Cerebellar nuclear complex (tissue), 1 donor: Measurements from ENCODE around the gene AUTS2.

Experiments
- DNase-seq, 2 experiments: peaks; one replicate each; lab custom pipeline; 2025; lab: John Stamatoyannopoulos, UW

Gene AUTS2

GRCh38 chr7:70035955-70036354 is 437.7 kb downstream of the AUTS2 start:
- DNase-seq, result no peak

DNA sequence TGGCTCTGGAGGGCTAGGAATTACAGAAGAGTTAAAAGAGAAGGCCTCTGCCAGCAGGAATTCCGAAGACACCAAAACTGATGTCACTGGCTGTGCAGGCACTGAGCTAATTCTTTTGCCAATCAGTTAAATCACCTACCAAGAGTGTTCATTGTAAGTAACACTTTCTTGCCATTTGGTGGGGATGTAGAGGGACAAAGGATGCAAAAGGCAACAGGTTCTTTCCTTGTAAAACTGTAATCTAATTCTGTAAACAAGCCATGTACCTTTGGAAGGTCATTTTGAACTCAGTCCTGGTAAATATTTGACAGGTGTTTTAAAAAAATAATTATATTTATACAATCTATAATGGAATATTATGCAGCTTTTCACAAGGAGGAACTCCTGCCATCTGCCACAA is 438.4 kb downstream of the AUTS2 start:
- no peak for DNase-seq

DNA sequence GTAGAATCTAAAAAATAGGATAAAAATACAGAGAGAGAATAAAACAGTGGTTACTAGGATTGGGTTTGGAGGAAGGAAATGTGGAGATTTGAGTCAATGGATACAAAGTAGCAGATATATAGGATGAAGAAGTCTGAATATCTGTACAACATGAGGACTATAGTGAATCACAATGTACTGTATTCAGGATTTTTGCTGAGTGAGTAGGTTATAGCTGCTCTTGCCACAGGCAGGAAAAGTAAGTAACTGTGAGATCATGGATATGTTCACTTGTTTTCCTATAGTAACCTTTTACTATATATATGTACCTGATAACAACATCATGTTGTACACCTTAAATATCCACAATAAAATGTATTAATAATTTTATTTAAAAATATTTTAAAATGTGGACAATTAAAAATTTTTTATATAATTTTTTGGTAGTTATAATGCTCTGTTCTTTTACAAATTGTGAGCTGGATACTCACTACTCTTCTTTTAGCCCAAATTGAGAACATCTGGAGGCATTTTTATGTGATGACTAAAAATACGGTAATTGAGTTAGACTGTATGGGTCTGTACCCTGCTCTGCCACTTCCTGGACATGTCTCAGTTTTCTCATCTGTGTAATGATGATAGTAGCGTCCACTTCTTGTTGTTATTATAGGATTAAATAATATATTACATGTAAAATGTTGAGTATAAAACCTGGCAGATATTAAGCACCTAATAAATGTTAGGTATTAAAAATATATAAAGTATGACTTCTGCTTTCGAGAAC is 439.1 kb downstream of the AUTS2 start:
- DNase-seq, result no peak

- no peak for DNase-seq
These were observed 441.8 kb downstream of the AUTS2 start for GRCh38 chr7:70040051-70040450.

- no peak for DNase-seq
These were observed 442.9 kb downstream of the AUTS2 start for GRCh38 chr7:70040970-70041766.

GRCh38 chr7:70042533-70042932 is 444.3 kb downstream of the AUTS2 start:
- DNase-seq, result no peak

DNA sequence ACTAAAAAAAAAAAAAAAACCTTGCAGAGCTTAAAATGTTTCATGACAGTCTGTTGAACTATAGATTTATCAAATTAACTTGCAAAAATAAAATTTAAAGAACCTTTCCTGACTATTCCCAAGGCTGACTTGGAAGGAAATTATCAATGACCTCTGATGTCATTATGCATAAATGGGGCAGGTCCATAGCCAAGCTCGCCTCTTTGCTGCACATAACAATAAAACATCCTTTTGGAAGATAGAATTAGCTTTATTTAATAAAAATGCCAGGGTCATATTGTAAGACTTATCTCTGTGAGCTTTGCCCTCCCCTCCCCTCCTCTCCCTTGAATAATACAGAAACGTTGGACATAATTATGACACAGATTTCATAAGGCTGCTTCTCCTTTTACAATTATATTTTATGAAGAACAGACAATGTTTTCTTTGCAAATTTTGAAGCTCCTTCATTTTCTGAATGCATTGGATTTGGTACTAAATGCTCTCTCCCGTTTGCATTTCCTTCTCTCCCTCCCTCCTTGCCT is 444.8 kb downstream of the AUTS2 start:
- DNase-seq, result no peak

DNA sequence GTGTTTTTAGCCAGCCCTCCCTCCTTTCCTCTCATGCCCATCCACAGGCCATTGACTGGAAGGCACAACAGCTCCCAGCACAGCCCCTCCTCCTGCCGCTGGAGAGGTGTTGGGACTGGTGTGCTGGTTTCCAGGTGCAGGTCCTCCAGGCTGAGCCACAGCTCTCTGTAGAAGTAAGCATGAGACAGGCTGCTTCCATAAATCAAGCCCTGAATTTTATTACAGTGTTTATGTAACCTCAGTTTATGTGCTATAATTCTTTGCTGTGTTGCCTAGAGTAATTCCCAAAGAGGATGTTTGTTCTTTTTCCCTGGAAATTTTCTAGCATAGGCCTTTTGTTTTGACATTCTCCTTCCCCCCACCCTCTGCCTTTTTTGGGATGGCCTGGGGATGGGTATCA is 445.8 kb downstream of the AUTS2 start:
- DNase-seq, result no peak

GRCh38 chr7:70044525-70044924 is 446.2 kb downstream of the AUTS2 start:
- DNase-seq, result no peak

GRCh38 chr7:70044981-70045380 is 446.7 kb downstream of the AUTS2 start:
- DNase-seq, result no peak

DNA sequence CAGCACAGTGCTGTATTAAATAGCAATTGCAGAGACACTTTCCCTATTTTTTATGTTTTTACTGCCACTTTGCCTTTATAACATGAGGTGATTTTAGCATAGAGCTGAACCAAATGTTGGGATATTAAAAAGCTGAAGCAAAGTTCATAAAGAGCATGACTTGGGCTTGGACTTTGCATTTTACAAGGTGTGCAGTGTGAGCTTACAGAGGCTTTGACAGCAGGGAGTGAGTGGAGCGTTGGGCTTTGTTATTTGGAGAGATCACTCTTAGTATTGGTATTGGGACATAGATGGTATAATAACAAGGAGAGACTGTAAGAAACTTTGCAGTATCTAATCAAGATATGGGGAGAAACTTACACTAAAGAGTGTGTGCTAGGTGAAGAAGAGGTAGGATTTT is 449.1 kb downstream of the AUTS2 start:
- DNase-seq, result no peak

GRCh38 chr7:70047891-70048448 is 449.7 kb downstream of the AUTS2 start:
- DNase-seq, result no peak

- no peak for DNase-seq
These were observed 453.5 kb downstream of the AUTS2 start for GRCh38 chr7:70051726-70052125.

- no peak for DNase-seq
These were observed 454.4 kb downstream of the AUTS2 start for GRCh38 chr7:70052691-70053090.

GRCh38 chr7:70053421-70053820 is 455.1 kb downstream of the AUTS2 start:
- no peak for DNase-seq

- no peak for DNase-seq
These were observed 455.7 kb downstream of the AUTS2 start for GRCh38 chr7:70053989-70054388.

DNA sequence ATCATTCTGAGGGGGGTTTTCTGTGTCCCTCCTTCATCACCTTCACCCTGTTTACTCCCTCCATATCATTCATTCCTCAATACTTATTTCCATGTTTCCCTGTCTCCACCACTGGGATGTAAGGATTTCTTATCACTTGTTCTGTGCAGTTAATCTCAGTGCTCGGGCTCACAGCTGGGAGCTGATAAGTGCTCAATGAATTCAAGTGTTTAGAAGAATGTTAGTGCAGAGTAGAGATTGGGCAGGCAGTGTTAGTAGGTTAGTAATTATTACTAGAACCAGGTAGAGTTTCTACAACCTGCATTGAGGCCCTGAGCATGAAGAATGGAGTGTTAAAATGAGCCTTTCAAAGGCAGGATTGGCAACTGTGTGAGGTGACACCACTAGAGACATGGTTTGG is 458.1 kb downstream of the AUTS2 start:
- DNase-seq, result no peak

DNA sequence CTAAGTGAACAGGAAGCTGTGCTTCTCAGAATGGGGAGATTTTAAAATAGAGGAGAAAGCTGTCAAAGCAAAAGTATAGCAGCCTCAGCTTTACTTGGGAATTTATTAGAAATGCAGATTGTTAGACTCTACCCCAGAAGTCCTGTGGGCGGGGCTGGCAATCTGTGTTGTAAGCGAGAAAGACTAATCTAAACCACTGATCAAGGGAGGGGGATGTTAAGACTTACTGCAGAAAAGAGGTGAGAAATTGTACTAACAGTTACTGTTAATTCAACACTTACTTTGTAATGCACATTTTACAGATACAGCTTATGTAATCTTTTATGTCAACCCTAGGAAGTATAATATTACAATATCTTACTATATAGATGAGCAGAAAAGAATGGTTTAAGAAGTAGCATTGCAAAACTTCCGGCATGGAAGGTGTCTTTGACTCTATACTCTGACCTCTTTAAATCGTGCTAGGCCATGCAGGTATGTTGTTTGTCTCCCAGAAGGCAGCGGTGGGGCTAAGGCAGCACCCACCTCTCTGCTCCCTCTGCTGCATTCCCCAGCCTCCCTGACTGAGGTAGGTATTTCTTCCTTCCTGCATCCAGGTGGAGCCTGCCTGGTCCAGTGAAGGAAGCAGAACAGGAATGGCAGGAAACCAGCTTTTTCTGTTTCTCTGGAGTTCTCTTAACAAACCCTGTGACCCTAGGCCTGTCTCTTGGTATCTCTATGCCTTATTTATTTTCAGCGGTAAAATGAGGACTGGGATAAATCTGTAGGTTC is 462.2 kb downstream of the AUTS2 start:
- DNase-seq, result no peak

DNA sequence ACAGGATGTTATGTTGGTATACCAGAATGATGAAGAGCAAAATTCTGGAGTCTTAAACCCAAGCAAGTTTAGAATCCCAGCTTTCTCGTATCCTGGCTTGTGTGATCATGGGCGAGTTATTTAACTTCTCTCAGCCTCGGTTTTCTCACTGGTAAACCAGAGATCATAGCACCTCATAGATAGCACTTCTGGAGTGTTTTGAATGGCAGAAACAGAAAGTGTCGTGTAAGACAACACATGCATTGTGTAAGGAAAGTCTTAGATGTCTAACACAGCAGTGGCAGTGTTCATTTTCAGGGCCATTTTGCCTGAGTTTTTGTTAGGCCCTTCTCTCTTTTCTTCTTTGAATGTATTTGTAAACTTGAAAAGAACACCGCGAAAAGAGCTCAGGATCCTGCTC is 465.1 kb downstream of the AUTS2 start:
- DNase-seq, result no peak

- no peak for DNase-seq
These were observed 465.7 kb downstream of the AUTS2 start for GRCh38 chr7:70063927-70064326.

- no peak for DNase-seq
These were observed 468.6 kb downstream of the AUTS2 start for GRCh38 chr7:70066844-70067243.

DNA sequence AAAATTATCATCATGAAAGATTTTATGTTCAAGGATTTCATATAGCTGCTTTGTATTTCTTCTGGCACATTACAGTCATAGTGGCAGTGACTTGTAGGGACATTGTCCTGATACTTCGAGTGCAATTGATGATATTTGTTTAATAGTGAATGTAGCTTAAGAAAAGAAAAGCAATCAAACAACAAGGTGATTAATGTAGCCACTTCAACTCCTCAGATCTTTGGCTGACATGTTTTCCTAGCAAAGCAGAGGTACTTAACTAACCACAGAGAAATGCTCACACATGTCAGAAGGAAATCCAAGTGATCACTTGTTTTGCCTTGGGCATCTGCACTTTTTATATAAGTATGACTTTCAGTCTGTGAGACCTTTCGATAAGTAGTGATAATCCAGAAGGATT is 470.3 kb downstream of the AUTS2 start:
- DNase-seq, result no peak
